ENCODE measurements around the gene LAGE3. TPM values are rescaled to one million over a fixed set of nuclear protein-coding genes. Genes with fewer than 3 reads are reported as not detected.
A peak's percentile ranks its signal among the peaks of the same experiment; 100 is the strongest.

Gene LAGE3
- total and polyA plus RNA-seq, 2 of the 8 experiments (the other 6 are each of a cell fraction or from before 2014, with no cell fraction given) = 44.5 to 102 TPM

DNA sequence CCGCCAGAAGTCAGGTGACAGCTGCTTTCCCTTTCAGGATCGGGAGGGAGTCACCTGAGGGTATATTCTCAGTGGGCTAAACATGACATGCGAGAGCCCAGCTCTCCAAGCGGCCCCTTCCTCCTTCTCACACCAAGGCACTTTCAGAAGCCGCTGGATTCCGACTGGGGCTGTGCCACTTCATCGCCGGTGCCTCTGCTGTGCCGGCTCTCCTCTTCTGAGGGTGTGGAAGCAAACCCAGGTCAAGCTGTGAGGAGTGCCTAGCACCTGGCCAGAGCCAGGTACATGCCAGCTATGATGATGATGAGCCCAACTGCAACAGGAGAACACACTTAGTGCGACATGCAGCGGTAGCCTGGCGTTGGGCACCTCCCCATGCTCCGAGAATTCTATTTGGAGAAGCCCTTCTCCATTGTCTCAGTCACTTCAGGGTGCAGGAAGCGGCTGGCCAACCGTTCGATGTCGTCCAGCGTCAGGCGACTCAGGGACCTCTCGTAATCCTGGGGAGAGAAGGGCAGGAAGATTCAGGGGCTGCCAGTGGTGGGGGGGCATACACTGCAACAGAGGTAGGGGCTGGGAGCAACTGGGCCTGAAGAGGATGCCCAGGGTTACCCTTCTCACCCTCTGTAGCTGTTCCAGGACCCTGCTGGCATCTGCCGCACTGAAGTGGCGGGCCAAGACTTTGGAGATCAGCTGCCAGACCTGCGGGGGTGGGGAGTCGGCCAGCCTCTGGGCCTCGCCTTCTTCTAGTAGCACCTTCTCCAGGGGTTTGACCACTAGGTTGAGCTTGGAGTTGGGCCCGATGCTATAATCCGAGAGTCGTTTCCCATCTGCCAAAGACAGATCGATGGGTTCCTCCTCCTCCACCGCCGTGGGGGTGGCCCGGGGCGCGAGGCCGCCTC lies 6.3 kb upstream of the LAGE3 start:
- FAIRE-seq (no peak), DNase-seq (ENCODE audit: low read depth in 1 of 2, low spot score in 2 of 2) (peak in 1 of 2 experiments; percentile 47)
- no peak overlapping the region for H3K4ac ChIP-seq (replicated peaks; ENCODE audit: insufficient read length, low read depth, low read length)
- CTCF ChIA-PET (ENCODE audit: partially characterized antibody) = interaction anchor here (0.6 to 2.3 kb wide), 7 partner anchors 13 to 112 kb away, joined by 3 to 5 read pairs (median 3); no protein-coding TSS in a partner anchor
- peak overlapping the region; percentile 68 for H3K4me2 ChIP-seq (ENCODE audit: insufficient read depth in 1 of 2, low read depth in 2 of 2, low read length in 2 of 2)
- H3K14ac ChIP-seq (ENCODE audit: insufficient read length) = no peak overlapping the region
- H4K91ac ChIP-seq (replicated peaks; ENCODE audit: insufficient read length, low read length) = no peak overlapping the region
- H3K23ac ChIP-seq (ENCODE audit: insufficient read length) = no peak overlapping the region
- WGBS, 2 experiments (ENCODE audit: extremely low coverage in 1 of 2, insufficient coverage in 1 of 2, insufficient read length in 1 of 2, insufficient replicate concordance in 2 of 2, low coverage in 1 of 2, low lambda C conversion rate in 2 of 2, missing lambda C conversion rate in 1 of 2) = 87% methylated on average over 16 of the region's 35 CpGs; no CpG with 5 or more reads in 1 of the 2 experiments
- POLR2A ChIA-PET (ENCODE audit: partially characterized antibody) = interaction anchor here (0.7 to 2.3 kb wide), 5 partner anchors 13 to 88 kb away, joined by 3 to 6 read pairs (median 4); no protein-coding TSS in a partner anchor
- H4K20me1 ChIP-seq (replicated peaks in 1 of 2; ENCODE audit: control insufficient read depth in 1 of 2, insufficient read depth in 2 of 2, low read length in 2 of 2) = peaks cover 1 to 2% of the 10 kb centered on the region in 2 experiments
- no peak overlapping the region for H4K5ac ChIP-seq (ENCODE audit: insufficient read length, low read depth, low read length)
- no peak overlapping the region for H2AFZ ChIP-seq (ENCODE audit: low read length)
- no peaks in the 10 kb centered on the region; the same call in 1 of the 2 replicates for H3K23me2 ChIP-seq (ENCODE audit: low read depth, low read length)
- H3K56ac ChIP-seq (replicated peaks; ENCODE audit: insufficient read length, low read depth, low read length) = no peak overlapping the region
- no peaks in the 10 kb centered on the region; a peak in 1 of 7 replicates for H3K27me3 ChIP-seq (replicated peaks in 1 of 4; ENCODE audit: control insufficient read depth in 3 of 4, extremely low read depth in 1 of 4, insufficient read depth in 3 of 4, low read length in 3 of 4)
- no peak overlapping the region for H2BK15ac ChIP-seq (ENCODE audit: low read length)
- no peak overlapping the region for H2AK5ac ChIP-seq (ENCODE audit: low read depth, low read length)
- H3K27ac ChIP-seq (ENCODE audit: low read depth, low read length) = no peak overlapping the region
- no peak overlapping the region for H3K9ac ChIP-seq (replicated peaks in 1 of 4; ENCODE audit: extremely low read depth in 1 of 4, low read depth in 3 of 4, low read length in 3 of 4)
- no peak overlapping the region for H2BK120ac ChIP-seq (replicated peaks; ENCODE audit: low read depth, low read length)
- H3K9me3 ChIP-seq (ENCODE audit: insufficient read depth in 2 of 2, low read depth in 1 of 2, low read length in 1 of 2) = no peaks in the 10 kb centered on the region
- H2BK5ac ChIP-seq (ENCODE audit: low read depth, low read length) = no peak overlapping the region
- no peaks in the 10 kb centered on the region for H3K79me2 ChIP-seq (ENCODE audit: control insufficient read depth in 1 of 2, insufficient read depth in 2 of 2, low read length in 2 of 2)
- peaks cover 0 to 12% (median 3%) of the 10 kb centered on the region in 4 experiments; a peak in 4 of 7 replicates for H3K4me1 ChIP-seq (replicated peaks in 1 of 4; ENCODE audit: control insufficient read depth in 3 of 4, insufficient read depth in 4 of 4, low read length in 3 of 4)
- no peak overlapping the region for H3K18ac ChIP-seq (ENCODE audit: extremely low read depth, low read length)
- no peak overlapping the region; the same call in 1 of the 2 replicates for H4K8ac ChIP-seq (ENCODE audit: extremely low read depth, insufficient read depth, low read length)
- H2BK12ac ChIP-seq (ENCODE audit: low read depth, low read length) = no peak overlapping the region
- H3K4me3 ChIP-seq (ENCODE audit: extremely low read depth in 1 of 4, insufficient read depth in 2 of 4, low read depth in 3 of 4, low read length in 4 of 4) = peak overlapping the region; percentile 37 to 81 (median 58)
- H3K79me1 ChIP-seq (ENCODE audit: low read depth, low read length) = no peaks in the 10 kb centered on the region
- H2BK20ac ChIP-seq (ENCODE audit: low read length) = no peak overlapping the region
- peaks cover 0 to 13% (median 0%) of the 10 kb centered on the region in 4 experiments; a peak in 2 of 8 replicates for H3K36me3 ChIP-seq (ENCODE audit: control insufficient read depth in 2 of 4, insufficient read depth in 4 of 4, low read length in 3 of 4)
- TF ChIP-seq MAFK (IDR thresholded peaks at IDR 0.05; ENCODE audit: low read depth, low read length) (no peak), ASH2L (IDR thresholded peaks at IDR 0.05; ENCODE audit: low read length) (no peak)
